Natural killer cell (primary cell): ENCODE results near the gene CLDN1. TPM values are rescaled to one million over a fixed set of nuclear protein-coding genes. Genes with fewer than 3 reads are reported as not detected.

Experiments used
- ATAC-seq, 3 donors: fragments of 150-1000 bp in 2 of 3; fragments of 200-7000 bp in 1 of 3; cut with Tn5 transposase; 1 replicate in 1 of 3; 2 replicates in 2 of 3; pipeline ENCODE4 v1.10.0; 2021; ENCODE audit warnings: mild to moderate bottlenecking in 2 of 3, moderate library complexity in 2 of 3
- DNase-seq, 2 donors: peaks; one replicate each; pipeline versions ENCODE4 v3.0.0 to v3.0.0-alpha.2; 2013 to 2021; ENCODE audit warnings: mixed read lengths in 1 of 2
- H3K27ac ChIP-seq: one replicate; pipeline ENCODE4 v1.5.1; 2013; ENCODE audit warnings: mild to moderate bottlenecking, low read length
- H3K27me3 ChIP-seq: one replicate; pipeline ENCODE4 v1.6.1; 2013; ENCODE audit warnings: low read length; ENCODE audit not compliant: control insufficient read depth, insufficient read depth
- H3K36me3 ChIP-seq: one replicate; pipeline ENCODE4 v1.6.1; 2013; ENCODE audit warnings: low read length; ENCODE audit not compliant: control insufficient read depth, insufficient read depth
- H3K4me1 ChIP-seq: one replicate; pipeline ENCODE4 v1.6.1; 2013; ENCODE audit warnings: low read length; ENCODE audit not compliant: control insufficient read depth, insufficient read depth
- H3K4me3 ChIP-seq: one replicate; pipeline ENCODE4 v1.5.1; 2013; ENCODE audit warnings: low read length
- H3K9me3 ChIP-seq: one replicate; pipeline ENCODE4 v1.6.1; 2013; ENCODE audit warnings: low read length; ENCODE audit not compliant: control insufficient read depth, insufficient read depth
- H3K27ac Mint-ChIP-seq, 2 donors: one replicate each; pipeline ENCODE4 v1.8.0; 2022; ENCODE audit warnings: mild to moderate bottlenecking in 2 of 2, mixed read lengths in 2 of 2, moderate library complexity in 1 of 2
- H3K27me3 Mint-ChIP-seq, 2 donors: one replicate each; pipeline ENCODE4 v1.8.0; 2022; ENCODE audit warnings: low read depth in 2 of 2, mixed read lengths in 2 of 2
- H3K36me3 Mint-ChIP-seq: one replicate; pipeline ENCODE4 v1.8.0; 2022; ENCODE audit warnings: mixed read lengths
- H3K4me1 Mint-ChIP-seq, 2 donors: one replicate each; pipeline ENCODE4 v1.8.0; 2022; ENCODE audit warnings: mixed read lengths in 2 of 2
- H3K4me3 Mint-ChIP-seq: one replicate; pipeline ENCODE4 v1.8.0; 2022; ENCODE audit warnings: mild to moderate bottlenecking, moderate library complexity, mixed read lengths
- H3K9me3 Mint-ChIP-seq, 2 donors: one replicate each; pipeline ENCODE4 v1.8.0; 2022; ENCODE audit warnings: mixed read lengths in 2 of 2
- CTCF ChIP-seq: fragments of 200-600 bp; IDR thresholded peaks from one replicate; pipeline ENCODE4 v1.8.0; 2022; ENCODE audit warnings: antibody characterized with exemption
- WGBS: methylation state at CpG from one replicate; pipeline ENCODE4 v1.1.7; 2013; ENCODE audit warnings: missing lambda C conversion rate; ENCODE audit not compliant: insufficient coverage; 5-methylcytosine and 5-hydroxymethylcytosine counted together
- intact Hi-C: fragments of 100-400 bp; cut with micrococcal nuclease; formaldehyde crosslinking; loops from one replicate; pipeline ENCODE4 v1.14.2; 2022
- total RNA-seq, 4 donors: library from RNA; stranded (reverse); fragments of 120-200 nt in 1 of 4; gene quantifications; one replicate each; pipeline versions ENCODE4 v1.2.3 to v1.2.4, GENCODE V29; 2013 to 2022

The CLDN1 gene
- total RNA-seq, 3 donors from 2014 or later (not counting 1 experiment from before 2014, with no cell fraction given): not detected

DNA sequence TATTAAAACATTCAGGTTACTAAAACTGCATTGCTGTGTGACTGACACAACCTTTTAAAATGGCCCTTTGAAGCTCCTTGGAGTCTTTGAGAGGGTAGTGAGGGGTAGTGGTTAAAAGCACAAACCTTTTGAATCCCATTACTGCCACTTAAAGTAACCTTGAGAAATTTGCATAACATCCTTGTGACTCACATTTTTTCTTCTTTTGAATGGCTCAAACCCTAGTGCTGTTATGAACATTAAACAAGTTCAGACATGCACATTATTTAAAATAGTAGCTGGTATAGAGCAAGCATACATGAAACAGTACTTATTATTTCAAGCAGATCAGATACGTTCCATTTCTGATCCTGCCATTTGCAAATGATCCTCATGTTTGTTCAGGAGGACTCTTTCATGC is 3.7 kb upstream of the CLDN1 start:
- intact Hi-C loops: no loop called here
- H3K36me3 Mint-ChIP-seq: no peaks in the 10 kb centered on the region
- DNase-seq: no peak
- no peaks in the 10 kb centered on the region for H3K9me3 ChIP-seq
- TF ChIP-seq CTCF: no peak
- H3K27ac ChIP-seq: no peak overlapping the region
- H3K4me3 ChIP-seq: no peak overlapping the region
- no peak overlapping the region for H3K27ac Mint-ChIP-seq
- peaks cover 6% of the 10 kb centered on the region for H3K4me1 ChIP-seq
- ATAC-seq: no peak
- H3K36me3 ChIP-seq: no peaks in the 10 kb centered on the region
- peaks cover 10% of the 10 kb centered on the region for H3K27me3 ChIP-seq
- H3K4me3 Mint-ChIP-seq: no peak overlapping the region
- no peaks in the 10 kb centered on the region for H3K9me3 Mint-ChIP-seq
- H3K27me3 Mint-ChIP-seq: peaks cover 24 to 28% of the 10 kb centered on the region in 2 donors
- peaks cover 7 to 15% of the 10 kb centered on the region in 2 donors for H3K4me1 Mint-ChIP-seq
- 91% methylated on average over 1 of the region's 1 CpG for WGBS

GRCh38 chr3:190323246-190323626 is 990 bp upstream of the CLDN1 start:
- no peaks in the 10 kb centered on the region for H3K9me3 Mint-ChIP-seq

DNA sequence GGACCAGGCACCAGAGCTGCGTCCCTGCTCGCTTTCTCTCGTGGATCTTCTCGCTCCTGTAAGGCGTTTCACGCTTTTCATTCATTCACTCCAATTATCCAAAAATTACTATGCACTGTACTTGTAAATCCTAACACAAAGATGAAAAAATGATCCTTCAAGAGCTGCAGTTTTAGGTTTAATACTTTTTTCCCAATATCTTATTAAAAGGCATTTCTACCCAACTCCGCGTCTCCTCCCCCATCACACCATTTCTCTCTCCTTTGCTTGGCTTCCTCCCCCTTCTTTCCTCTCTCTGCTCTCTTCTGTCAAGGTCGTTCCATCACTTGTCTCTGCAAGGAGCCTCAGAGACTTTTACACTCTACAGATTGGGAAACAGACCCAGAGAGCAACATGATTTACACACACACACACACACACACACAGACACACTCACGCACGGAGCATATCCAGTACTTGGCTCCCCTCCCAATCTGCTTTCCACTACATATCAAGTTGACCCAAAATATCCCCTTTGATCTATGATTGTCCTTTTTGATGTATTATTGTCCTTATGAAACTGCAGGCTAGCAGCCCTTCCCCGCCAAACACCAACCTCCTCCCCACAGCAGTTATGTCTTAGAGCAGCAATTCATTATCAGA is 479 bp upstream of the CLDN1 start:
- DNase-seq (peak in 1 of 2 donors; percentile 7), ATAC-seq (no peak)
- H3K27me3 Mint-ChIP-seq: peaks cover 29 to 46% of the 10 kb centered on the region in 2 donors
- H3K9me3 ChIP-seq: no peaks in the 10 kb centered on the region
- no peaks in the 10 kb centered on the region for H3K36me3 Mint-ChIP-seq
- intact Hi-C loops: no loop called here
- H3K27me3 ChIP-seq: peaks cover 10% of the 10 kb centered on the region
- no peak overlapping the region for H3K4me3 ChIP-seq
- H3K27ac Mint-ChIP-seq: no peak overlapping the region
- TF ChIP-seq CTCF: peak; percentile 1
- no peaks in the 10 kb centered on the region for H3K9me3 Mint-ChIP-seq
- H3K27ac ChIP-seq: no peak overlapping the region
- H3K4me1 ChIP-seq: peaks cover 6% of the 10 kb centered on the region
- peaks cover 7 to 15% of the 10 kb centered on the region in 2 donors for H3K4me1 Mint-ChIP-seq
- H3K4me3 Mint-ChIP-seq: peak overlapping the region; percentile 25
- H3K36me3 ChIP-seq: no peaks in the 10 kb centered on the region
- WGBS: 4% methylated on average over 11 of the region's 12 CpGs

More at GRCh38 chr3:190323246-190323626, 990 bp upstream of the CLDN1 start:
- Mint-ChIP-seq H3K36me3 (no peaks in the 10 kb centered on the region), H3K4me1 (peaks cover 7 to 15% of the 10 kb centered on the region in 2 donors), H3K27ac (no peak overlapping the region), H3K4me3 (peak overlapping the region; percentile 25), H3K27me3 (peaks cover 29 to 46% of the 10 kb centered on the region in 2 donors)
- WGBS: 13% methylated on average over 7 of the region's 8 CpGs
- intact Hi-C loops: no loop called here
- H3K36me3 ChIP-seq: no peaks in the 10 kb centered on the region
- peaks cover 10% of the 10 kb centered on the region for H3K27me3 ChIP-seq
- H3K27ac ChIP-seq: no peak overlapping the region
- ATAC-seq (no peak), DNase-seq (no peak)
- H3K9me3 ChIP-seq: no peaks in the 10 kb centered on the region
- peaks cover 6% of the 10 kb centered on the region for H3K4me1 ChIP-seq
- H3K4me3 ChIP-seq: no peak overlapping the region
- TF ChIP-seq CTCF: no peak
